ENCODE results near the gene FHOD3. TPM values are rescaled to one million over a fixed set of nuclear protein-coding genes. Genes with fewer than 3 reads are reported as not detected.

The FHOD3 gene
- total RNA-seq, 4 donors from 2014 or later = 3.5 to 40.0 (median 14.5) TPM

GRCh38 chr18:36441426-36442240 lies 144.1 kb downstream of the FHOD3 start:
- no peaks in the 10 kb centered on the region for H3K27me3 ChIP-seq
- no peak for DNase-seq
- H3K27ac ChIP-seq = peak overlapping the region; percentile 31 to 56 (median 52)
- H3K4me1 ChIP-seq = peaks cover 0 to 18% (median 0%) of the 10 kb centered on the region in 4 donors
- no peaks in the 10 kb centered on the region for H3K36me3 ChIP-seq
- in situ Hi-C loops (cut with MboI; ENCODE audit: low pct_ligation_motif_present in 1 of 4, low pct_unique_long_range_greater_than_20kb in 1 of 4, low sequenced_read_pairs in 3 of 4) = no loop called here
- no peak for TF ChIP-seq CTCF (IDR thresholded peaks at IDR 0.05)
- TF ChIP-seq POLR2A (IDR thresholded peaks at IDR 0.05) = no peak
- TF ChIP-seq EP300 (IDR thresholded peaks at IDR 0.05; ENCODE audit: low read depth) = no peak
- TF ChIP-seq POLR2AphosphoS5 (IDR thresholded peaks at IDR 0.05) = peak in 1 of 3 donors; percentile 4
- intact Hi-C loops (cut with DNase I; ENCODE audit: low total_unique reads) = no loop called here
- no peaks in the 10 kb centered on the region for H3K9me3 ChIP-seq
- WGBS, 2 donors (ENCODE audit: low coverage in 1 of 2) = 53 to 71% methylated on average over 8 to 9 of the region's 9 CpGs
- no peak overlapping the region for H3K4me3 ChIP-seq

DNA sequence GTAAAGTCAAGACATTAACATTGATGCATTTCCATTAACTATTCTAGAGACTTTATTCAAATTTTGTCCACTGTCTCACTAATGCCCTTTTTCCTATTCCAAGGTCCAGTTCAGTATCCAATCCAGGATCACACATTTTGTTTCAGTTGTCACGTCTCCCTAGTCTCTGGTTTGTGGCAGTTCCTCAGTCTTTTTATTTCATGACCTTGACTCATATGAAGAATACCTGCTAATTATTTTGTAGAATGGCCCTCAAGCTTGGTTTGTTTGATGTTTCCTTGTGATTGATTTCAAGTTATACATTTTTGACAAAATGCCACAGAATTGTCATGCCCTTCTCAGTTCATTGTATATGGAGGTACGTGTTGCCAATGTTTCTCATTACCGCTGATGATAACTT lies 145.2 kb downstream of the FHOD3 start:
- Histone ChIP-seq H3K36me3 (no peaks in the 10 kb centered on the region), H3K9me3 (no peaks in the 10 kb centered on the region), H3K27ac (no peak overlapping the region), H3K27me3 (no peaks in the 10 kb centered on the region), H3K4me1 (peaks cover 0 to 18% (median 0%) of the 10 kb centered on the region in 4 donors), H3K4me3 (no peak overlapping the region)
- in situ Hi-C loops (cut with MboI; ENCODE audit: low pct_ligation_motif_present in 1 of 4, low pct_unique_long_range_greater_than_20kb in 1 of 4, low sequenced_read_pairs in 3 of 4) = no loop called here
- DNase-seq = no peak
- TF ChIP-seq EP300 (IDR thresholded peaks at IDR 0.05; ENCODE audit: low read depth) (no peak), POLR2A (IDR thresholded peaks at IDR 0.05) (no peak), CTCF (IDR thresholded peaks at IDR 0.05) (no peak)
- WGBS, 2 donors (ENCODE audit: low coverage in 1 of 2) = 84 to 97% methylated on average over 3 of the region's 3 CpGs
- intact Hi-C loops (cut with DNase I; ENCODE audit: low total_unique reads) = no loop called here

GRCh38 chr18:36446059-36446458 lies 148.5 kb downstream of the FHOD3 start:
- in situ Hi-C loops (cut with MboI; ENCODE audit: low pct_ligation_motif_present in 1 of 4, low pct_unique_long_range_greater_than_20kb in 1 of 4, low sequenced_read_pairs in 3 of 4) = no loop called here
- Histone ChIP-seq H3K4me3 (no peak overlapping the region), H3K36me3 (no peaks in the 10 kb centered on the region), H3K4me1 (peaks cover 0 to 13% (median 0%) of the 10 kb centered on the region in 4 donors), H3K27me3 (no peaks in the 10 kb centered on the region), H3K27ac (no peak overlapping the region), H3K9me3 (no peaks in the 10 kb centered on the region)
- no peak for DNase-seq
- TF ChIP-seq EP300 (IDR thresholded peaks at IDR 0.05; ENCODE audit: low read depth) = no peak
- intact Hi-C loops (cut with DNase I; ENCODE audit: low total_unique reads) = no loop called here
- WGBS, 2 donors (ENCODE audit: low coverage in 1 of 2) = 77% methylated on average over 11 of the region's 11 CpGs; no CpG with 5 or more reads in 1 of the 2 donors

DNA sequence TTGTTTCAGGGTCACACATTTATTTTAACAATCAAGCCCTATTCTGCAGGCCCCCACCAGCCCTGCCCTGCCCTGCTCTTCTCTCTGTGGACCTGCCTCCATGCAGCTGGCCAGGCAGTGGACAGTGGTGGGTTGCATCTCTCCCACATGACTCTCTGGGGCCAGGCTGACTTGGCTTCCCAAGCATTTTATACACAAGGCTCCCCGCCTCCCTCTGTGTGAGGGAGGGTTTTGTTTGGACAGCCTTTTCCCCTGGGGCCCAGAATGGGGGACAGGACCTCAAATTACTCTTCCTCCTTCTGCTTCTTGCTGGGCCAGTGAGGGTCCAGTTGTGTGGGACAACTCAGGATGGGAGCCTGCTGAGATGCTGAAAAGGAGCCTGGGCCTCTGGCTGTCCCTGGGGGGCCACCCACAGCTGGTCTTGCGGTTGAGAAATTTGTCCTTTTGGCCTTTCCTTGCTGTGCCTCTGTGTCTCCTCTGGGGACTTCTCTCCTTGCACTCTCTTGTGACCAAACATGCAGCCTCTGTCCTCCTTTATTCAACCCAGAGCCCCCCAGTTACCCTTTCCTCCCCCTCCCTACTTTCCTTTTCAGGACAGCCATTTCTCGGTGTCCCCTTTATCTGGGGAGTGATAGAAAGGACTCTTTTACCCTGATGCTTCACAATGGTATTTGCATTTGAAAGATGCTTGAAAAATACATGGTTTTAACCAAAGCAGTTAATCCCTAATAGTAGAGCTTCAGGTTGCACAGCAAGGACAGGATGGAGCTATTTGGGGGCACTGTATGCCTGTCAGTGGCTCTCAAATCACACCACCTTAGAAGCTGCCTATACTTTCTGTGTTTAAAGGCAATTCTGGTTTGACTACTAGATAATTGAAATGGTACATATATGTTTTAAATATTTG lies 151.1 kb downstream of the FHOD3 start:
- Histone ChIP-seq H3K4me3 (no peak overlapping the region), H3K27ac (no peak overlapping the region), H3K27me3 (no peaks in the 10 kb centered on the region), H3K4me1 (no peaks in the 10 kb centered on the region), H3K36me3 (no peaks in the 10 kb centered on the region), H3K9me3 (no peaks in the 10 kb centered on the region)
- no peak for TF ChIP-seq EP300 (IDR thresholded peaks at IDR 0.05; ENCODE audit: low read depth)
- no peak for TF ChIP-seq POLR2A (IDR thresholded peaks at IDR 0.05)
- no peak for TF ChIP-seq POLR2AphosphoS5 (IDR thresholded peaks at IDR 0.05)
- no peak for TF ChIP-seq CTCF (IDR thresholded peaks at IDR 0.05)
- no peak for DNase-seq
- WGBS, 2 donors (ENCODE audit: low coverage in 1 of 2) = 78 to 88% methylated on average over 1 to 3 of the region's 3 CpGs
- in situ Hi-C loops (cut with MboI; ENCODE audit: low pct_ligation_motif_present in 1 of 4, low pct_unique_long_range_greater_than_20kb in 1 of 4, low sequenced_read_pairs in 3 of 4) (no loop called here), intact Hi-C loops (cut with DNase I; ENCODE audit: low total_unique reads) (no loop called here)
